Stimulated activated CD4-positive, alpha-beta T cell treated with anti-CD3 and anti-CD28 coated beads, Interleukin-15, amount 100 ng/mL, for 48 hours (primary cell): Measurements from ENCODE around the gene GLIS1.

Source experiments
- DNase-seq, 2 donors: peaks; one replicate each; pipeline ENCODE4 v3.0.0-alpha.2; 2020; ENCODE audit warnings: low read depth in 2 of 2

The GLIS1 gene

DNA sequence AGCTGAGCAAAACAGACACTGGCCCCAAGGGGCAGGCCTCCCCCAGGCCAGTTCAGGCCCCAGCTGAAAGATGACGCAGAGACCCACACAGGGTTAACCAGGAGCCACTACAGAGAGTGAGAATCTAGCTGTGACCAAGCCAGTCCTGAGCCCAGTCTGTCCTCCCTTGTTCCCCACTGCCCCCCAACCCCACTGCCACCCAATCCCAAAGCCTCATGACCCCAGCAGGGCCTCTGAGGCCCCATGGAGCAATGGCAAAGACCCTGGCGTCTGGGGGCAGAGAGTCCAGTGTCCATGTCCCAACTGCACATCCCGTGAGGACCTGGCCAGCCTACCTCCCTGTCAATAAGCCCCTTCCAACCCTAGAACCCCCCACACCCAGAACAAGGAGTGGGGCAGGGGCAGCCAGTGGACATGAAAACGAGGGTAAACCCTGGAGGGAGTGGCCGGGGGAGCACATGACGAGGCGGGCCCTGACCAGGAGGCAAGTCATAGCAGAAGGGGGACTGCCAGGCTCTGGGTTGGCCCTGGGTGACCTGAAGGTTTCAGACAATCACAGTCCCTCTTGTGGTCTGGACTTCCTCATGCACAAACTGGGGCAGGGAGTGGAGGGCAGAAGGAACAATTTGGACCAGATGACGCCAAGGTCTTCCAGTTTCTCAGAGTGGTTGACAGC, 100.5 kb downstream of the GLIS1 start:
- DNase-seq = no peak

DNA sequence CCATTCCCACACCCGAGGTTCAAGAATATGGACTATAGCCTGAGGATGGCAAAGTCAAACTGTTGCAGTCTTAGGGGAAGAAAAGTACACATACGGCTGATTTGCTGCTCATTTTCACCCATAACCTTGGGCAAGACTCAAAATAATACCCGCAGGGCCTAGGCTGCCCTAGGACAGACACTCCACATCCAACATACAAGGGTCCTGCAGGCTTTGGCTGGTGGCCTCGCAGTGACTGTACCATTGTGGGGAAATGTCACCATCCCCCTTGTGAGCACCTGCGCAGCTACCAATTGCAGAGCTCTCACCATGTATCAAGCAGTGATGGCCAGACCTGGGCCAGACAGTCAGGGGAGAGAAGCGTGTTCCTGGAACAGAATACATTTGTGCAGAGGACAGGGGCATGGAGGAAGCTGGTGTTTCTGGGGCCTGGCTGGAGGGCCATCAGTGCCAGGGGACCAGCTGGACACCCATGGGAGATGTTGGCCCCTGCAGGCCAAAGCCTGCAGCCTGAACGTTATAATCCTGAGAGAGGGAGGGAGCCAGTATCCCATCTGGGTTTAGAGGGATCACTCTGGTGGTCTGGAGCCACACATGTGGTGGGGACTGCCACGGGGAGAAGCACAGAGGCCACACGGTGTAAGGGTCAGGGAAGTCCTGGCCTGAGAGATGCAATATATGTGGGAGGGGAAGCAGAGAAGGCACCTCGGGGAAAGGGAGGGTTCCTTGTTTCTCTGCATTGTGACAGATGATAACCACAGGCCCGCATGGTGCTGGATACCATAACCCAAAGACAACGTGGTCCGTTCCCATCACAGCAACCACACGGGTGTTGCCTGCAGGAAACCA, 101.2 kb downstream of the GLIS1 start:
- DNase-seq = no peak

- no peak for DNase-seq
These were observed 102.3 kb downstream of the GLIS1 start for GRCh38 chr1:53636621-53637171.

DNA sequence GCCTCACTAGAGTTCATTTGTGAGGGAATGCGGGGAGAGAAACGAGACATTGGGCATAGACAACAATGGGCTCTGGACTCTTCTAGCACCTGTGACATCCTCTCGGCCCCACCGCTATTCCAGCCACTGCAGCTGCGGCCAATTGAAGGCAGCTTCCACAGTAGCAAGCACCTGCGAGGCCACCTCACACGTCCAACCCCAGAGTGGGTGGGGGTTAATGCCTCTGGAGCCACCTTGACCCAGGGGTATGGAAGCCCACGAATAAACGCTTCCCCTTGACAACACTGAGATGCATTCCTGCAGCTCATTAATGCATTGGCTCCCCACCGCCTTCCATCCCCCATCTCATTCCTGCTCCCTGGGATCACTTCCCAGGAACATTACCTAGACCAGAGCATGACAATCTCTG, 104.4 kb downstream of the GLIS1 start:
- no peak for DNase-seq

- no peak for DNase-seq
These were observed 105.8 kb downstream of the GLIS1 start for GRCh38 chr1:53633073-53633704.

GRCh38 chr1:53631622-53632310, 107.2 kb downstream of the GLIS1 start:
- no peak for DNase-seq

GRCh38 chr1:53629101-53629691, 109.8 kb downstream of the GLIS1 start:
- DNase-seq = no peak

DNA sequence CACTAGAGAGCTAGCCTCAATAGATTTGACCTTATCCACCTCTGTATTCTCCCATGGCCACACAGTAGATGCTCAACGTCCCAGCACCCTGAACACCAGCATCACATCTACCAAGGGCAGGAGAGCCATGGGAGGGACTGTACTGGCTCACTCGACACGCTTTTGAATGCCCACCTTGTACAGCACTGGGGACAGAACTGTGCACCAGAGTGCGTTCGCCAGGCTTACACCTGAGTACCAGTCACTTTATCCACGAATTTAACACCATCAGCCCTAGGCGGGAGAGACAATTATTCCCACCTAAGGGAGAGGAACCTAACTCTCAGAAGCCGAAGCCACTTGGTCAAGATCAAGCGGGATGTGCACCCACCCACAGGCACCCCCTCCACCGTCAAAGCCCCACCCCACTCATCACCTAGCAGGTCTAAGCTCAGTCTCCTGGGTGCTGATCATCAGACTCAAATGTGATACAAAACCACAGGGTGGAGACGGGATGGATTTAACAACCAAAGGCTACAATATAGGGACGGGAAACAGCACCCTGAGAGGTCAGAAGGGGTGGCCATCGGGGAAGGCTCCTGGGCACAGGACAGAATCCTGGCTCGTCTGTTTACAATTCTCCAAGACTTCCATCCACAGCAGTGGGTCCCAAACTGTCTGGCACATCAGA, 110.5 kb downstream of the GLIS1 start:
- DNase-seq = no peak

- DNase-seq = no peak
These were observed 111.3 kb downstream of the GLIS1 start for GRCh38 chr1:53627666-53628065.

DNA sequence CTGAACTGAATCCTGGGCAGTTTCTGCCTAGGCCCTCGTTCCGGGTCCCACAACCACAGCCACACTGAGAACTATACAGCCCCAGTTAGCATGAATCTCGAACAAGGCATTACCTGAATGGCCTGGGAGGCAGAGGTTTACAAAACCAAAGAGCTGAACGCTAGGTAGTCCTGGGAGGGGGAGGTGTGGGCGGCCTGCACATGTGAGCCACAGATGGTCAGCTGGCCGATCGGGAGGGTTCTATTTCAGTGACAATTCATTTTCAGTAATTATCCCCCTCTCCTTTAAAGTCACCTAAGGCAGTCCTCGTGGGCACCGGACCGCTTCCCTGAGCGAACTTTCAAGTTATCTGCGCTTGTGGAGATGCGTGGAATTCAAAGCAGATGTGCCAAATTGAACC, 111.9 kb downstream of the GLIS1 start:
- no peak for DNase-seq

DNA sequence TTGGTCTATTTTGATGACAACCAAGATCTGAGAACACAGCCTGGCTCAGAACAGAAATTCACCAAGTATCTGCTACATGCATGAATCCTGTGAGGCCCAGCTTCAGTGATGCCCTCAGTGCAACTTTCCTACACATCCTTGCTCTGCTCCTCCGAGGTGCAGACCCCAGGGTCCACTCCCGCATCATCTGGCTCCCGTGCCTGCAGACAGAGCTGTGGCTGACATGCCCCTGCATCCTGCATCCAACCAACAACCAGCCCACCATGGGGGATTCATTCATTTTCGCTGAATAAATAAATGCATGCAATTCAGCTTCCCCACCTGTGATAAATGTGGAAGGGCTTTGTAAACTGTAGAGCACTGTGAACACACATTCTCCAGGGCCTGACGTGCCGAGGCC, 112.3 kb downstream of the GLIS1 start:
- DNase-seq = no peak

GRCh38 chr1:53625766-53626520, 113.0 kb downstream of the GLIS1 start:
- no peak for DNase-seq

DNA sequence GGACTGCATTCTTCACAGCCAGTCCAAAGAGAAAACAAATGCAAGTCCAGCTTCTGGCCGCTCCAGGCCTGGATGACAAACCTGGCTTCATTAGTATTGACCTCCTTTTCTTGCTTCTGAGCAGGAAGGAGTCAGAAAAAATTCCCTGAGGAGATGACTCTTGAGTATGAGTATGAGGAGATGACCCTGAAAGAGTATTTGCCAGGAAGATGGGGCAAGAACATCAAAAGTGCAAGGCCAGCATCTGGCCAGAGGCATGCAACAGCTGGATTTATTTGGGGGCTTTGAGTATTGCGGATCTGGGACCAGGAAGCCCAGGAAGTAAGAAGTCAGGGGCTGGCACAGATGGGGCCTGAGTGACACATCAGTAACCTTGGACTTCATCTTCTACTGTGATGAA, 113.9 kb downstream of the GLIS1 start:
- DNase-seq = no peak

DNA sequence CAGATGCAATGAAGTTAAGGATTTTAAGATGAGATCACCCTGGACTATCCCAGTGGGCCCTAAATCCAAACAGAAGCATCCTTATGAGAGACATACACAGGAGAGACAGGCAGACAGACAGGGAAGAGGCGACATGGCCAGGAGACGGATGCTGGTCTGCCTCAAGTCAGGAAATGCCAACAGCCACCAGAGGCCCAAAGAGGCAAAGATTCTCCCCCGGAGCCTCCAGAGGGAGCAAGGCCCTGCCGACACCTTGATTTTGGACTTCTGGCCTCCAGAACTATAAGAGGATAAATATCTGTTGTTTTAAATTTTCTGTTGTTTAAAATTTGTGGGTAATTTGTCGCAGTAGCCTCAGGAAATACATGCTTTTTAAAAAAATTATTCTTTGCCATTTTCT, 116.4 kb downstream of the GLIS1 start:
- no peak for DNase-seq

DNA sequence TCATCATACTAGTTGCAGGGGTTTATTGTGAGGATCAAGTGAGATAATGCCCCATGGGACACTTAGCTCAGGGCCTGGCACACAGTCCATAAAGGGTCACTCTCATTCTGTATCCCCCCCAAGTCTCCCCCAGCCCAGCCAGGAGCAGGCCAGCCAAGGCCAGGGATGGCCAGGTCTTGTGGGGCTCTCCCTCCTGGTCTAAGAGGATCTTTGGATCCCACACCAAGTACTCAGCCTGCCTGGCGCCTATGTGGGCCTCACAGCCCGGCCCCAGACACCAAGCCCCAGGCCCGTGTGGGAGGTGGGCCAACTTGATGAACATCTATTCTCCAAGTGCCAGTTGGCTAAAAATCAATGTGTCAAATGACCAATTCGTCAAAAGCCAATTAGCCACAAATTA, 117.8 kb downstream of the GLIS1 start:
- DNase-seq = no peak

- DNase-seq = no peak
These were observed 118.7 kb downstream of the GLIS1 start for GRCh38 chr1:53620061-53620855.

- DNase-seq = no peak
These were observed 119.5 kb downstream of the GLIS1 start for GRCh38 chr1:53619367-53620060.

GRCh38 chr1:53618500-53619366, 120.2 kb downstream of the GLIS1 start:
- DNase-seq = no peak
